H1 (cell line): Measurements from ENCODE around the gene AFF2. TPM values are rescaled to one million over a fixed set of nuclear protein-coding genes. Genes with fewer than 3 reads are reported as not detected.

ENCODE experiments used
- CTCF ChIA-PET: fragments of 300-600 bp; sonication (Branson Sonifier 250); formaldehyde crosslinking; loops from one replicate; lab custom pipeline; 2021; ENCODE audit not compliant: partially characterized antibody; lab: Charles Lee
- POLR2A ChIA-PET: fragments of 300-600 bp; sonication (Branson Sonifier 250); formaldehyde crosslinking; loops from one replicate; lab custom pipeline; 2021; ENCODE audit warnings: inconsistent platforms; ENCODE audit not compliant: partially characterized antibody; lab: Charles Lee
- DNase-seq, 2 experiments: peaks; one replicate each; pipeline versions ENCODE4 v3.0.0 to v3.0.0-alpha.2; 2010 to 2022; ENCODE audit warnings: low spot score in 2 of 2, low read depth in 1 of 2, mixed read lengths in 1 of 2
- FAIRE-seq: peaks from 2 replicates; lab custom pipeline; 2011; peaks lifted over from hg19 to GRCh38; lab: Jason Lieb, UNC
- H2AFZ ChIP-seq: 2 replicates; pipeline ENCODE4 v1.8.1; 2012; ENCODE audit warnings: low read length, inconsistent platforms
- H2AK5ac ChIP-seq: 2 replicates; pipeline ENCODE4 v1.6.1; 2013; ENCODE audit warnings: low read depth, low read length
- H2BK120ac ChIP-seq: replicated peaks from 2 replicates; pipeline ENCODE3; 2013; ENCODE audit warnings: low read depth, low read length, inconsistent platforms
- H2BK12ac ChIP-seq: 2 replicates; pipeline ENCODE4 v1.6.1; 2013; ENCODE audit warnings: low read depth, low read length
- H2BK15ac ChIP-seq: 2 replicates; pipeline ENCODE4 v1.6.1; 2013; ENCODE audit warnings: low read length
- H2BK20ac ChIP-seq: 2 replicates; pipeline ENCODE4 v1.6.1; 2013; ENCODE audit warnings: low read length
- H2BK5ac ChIP-seq: 2 replicates; pipeline ENCODE4 v1.6.1; 2013; ENCODE audit warnings: low read depth, low read length
- H3K14ac ChIP-seq: 2 replicates; pipeline ENCODE4 v1.6.1; 2013; ENCODE audit warnings: inconsistent platforms; ENCODE audit not compliant: insufficient read length
- H3K18ac ChIP-seq: 2 replicates; pipeline ENCODE4 v1.6.1; 2013; ENCODE audit warnings: low read length; ENCODE audit errors: extremely low read depth
- H3K23ac ChIP-seq: 2 replicates; pipeline ENCODE4 v1.6.1; 2013; ENCODE audit warnings: inconsistent platforms; ENCODE audit not compliant: insufficient read length
- H3K23me2 ChIP-seq: 2 replicates; pipeline ENCODE4 v1.6.1; 2013; ENCODE audit warnings: low read depth, low read length
- H3K27ac ChIP-seq: 2 replicates; pipeline ENCODE4 v1.6.1; 2011; ENCODE audit warnings: low read depth, low read length, inconsistent platforms
- H3K27me3 ChIP-seq, 4 experiments: replicated peaks in 1 of 4; 1 replicate in 1 of 4; 2 replicates in 3 of 4; pipeline versions ENCODE4 v1.6.1 to v1.8.1; 2011 to 2013; ENCODE audit warnings: low read length in 3 of 4, mild to moderate bottlenecking in 3 of 4, inconsistent platforms in 2 of 4, mixed read lengths in 2 of 4, moderate library complexity in 1 of 4; ENCODE audit not compliant: control insufficient read depth in 3 of 4, insufficient read depth in 3 of 4; ENCODE audit errors: extremely low read depth in 1 of 4
- H3K36me3 ChIP-seq, 4 experiments: 2 replicates each; pipeline versions ENCODE4 v1.6.1 to v1.8.1; 2011 to 2013; ENCODE audit warnings: mild to moderate bottlenecking in 4 of 4, low read length in 3 of 4, moderate library complexity in 2 of 4, control low read depth in 1 of 4, inconsistent platforms in 1 of 4; ENCODE audit not compliant: insufficient read depth in 4 of 4, control insufficient read depth in 2 of 4
- H3K4ac ChIP-seq: replicated peaks from 2 replicates; pipeline ENCODE3; 2013; ENCODE audit warnings: low read length, low read depth, mixed read lengths, inconsistent platforms; ENCODE audit not compliant: insufficient read length
- H3K4me1 ChIP-seq, 4 experiments: replicated peaks in 1 of 4; 1 replicate in 1 of 4; 2 replicates in 3 of 4; pipeline versions ENCODE4 v1.6.1 to v1.8.1; 2011 to 2013; ENCODE audit warnings: low read length in 3 of 4, inconsistent platforms in 2 of 4, mixed read lengths in 1 of 4; ENCODE audit not compliant: insufficient read depth in 4 of 4, control insufficient read depth in 3 of 4
- H3K4me2 ChIP-seq, 2 experiments: 2 replicates each; pipeline versions ENCODE4 v1.6.1 to v1.8.1; 2011 to 2013; ENCODE audit warnings: low read depth in 2 of 2, low read length in 2 of 2, control low read depth in 1 of 2, inconsistent platforms in 1 of 2, mild to moderate bottlenecking in 1 of 2; ENCODE audit not compliant: insufficient read depth in 1 of 2
- H3K4me3 ChIP-seq, 4 experiments: fragments of 200-600, 300-600 bp in 1 of 4; sonication (generic), shearing (Covaris generic), sonication (Bioruptor Twin) in 1 of 4; 2 replicates each; pipeline versions ENCODE4 v1.5.1 to v1.8.1; 2011 to 2016; ENCODE audit warnings: low read length in 4 of 4, low read depth in 3 of 4, control low read depth in 2 of 4, inconsistent platforms in 2 of 4, mild to moderate bottlenecking in 2 of 4, mixed read lengths in 1 of 4, moderate library complexity in 1 of 4; ENCODE audit not compliant: insufficient read depth in 2 of 4; ENCODE audit errors: extremely low read depth in 1 of 4
- H3K56ac ChIP-seq: replicated peaks from 2 replicates; pipeline ENCODE3; 2013; ENCODE audit warnings: low read depth, mild to moderate bottlenecking, mixed read lengths, low read length, inconsistent platforms; ENCODE audit not compliant: insufficient read length
- H3K79me1 ChIP-seq: 2 replicates; pipeline ENCODE4 v1.6.1; 2013; ENCODE audit warnings: low read depth, low read length, control low read depth
- H3K79me2 ChIP-seq, 2 experiments: 2 replicates each; pipeline versions ENCODE4 v1.6.1 to v1.8.1; 2012 to 2013; ENCODE audit warnings: low read length in 2 of 2, mild to moderate bottlenecking in 2 of 2, inconsistent platforms in 1 of 2; ENCODE audit not compliant: insufficient read depth in 2 of 2, control insufficient read depth in 1 of 2
- H3K9ac ChIP-seq, 4 experiments: replicated peaks in 1 of 4; 1 replicate in 1 of 4; 2 replicates in 3 of 4; pipeline versions ENCODE4 v1.6.1 to v1.8.1; 2011 to 2013; ENCODE audit warnings: low read depth in 3 of 4, low read length in 3 of 4, control low read depth in 2 of 4, mild to moderate bottlenecking in 2 of 4, moderate library complexity in 2 of 4, inconsistent platforms in 1 of 4; ENCODE audit errors: extremely low read depth in 1 of 4
- H3K9me3 ChIP-seq, 2 experiments: 2 replicates each; pipeline versions ENCODE4 v1.6.1 to v1.8.1; 2012 to 2013; ENCODE audit warnings: mild to moderate bottlenecking in 2 of 2, moderate library complexity in 2 of 2, control low read depth in 1 of 2, inconsistent platforms in 1 of 2, low read depth in 1 of 2, low read length in 1 of 2, mixed read lengths in 1 of 2; ENCODE audit not compliant: insufficient read depth in 2 of 2
- H4K20me1 ChIP-seq, 2 experiments: replicated peaks in 1 of 2; 2 replicates each; pipeline versions ENCODE3 to v1.8.1; 2011 to 2013; ENCODE audit warnings: inconsistent platforms in 2 of 2, low read length in 2 of 2, mild to moderate bottlenecking in 1 of 2; ENCODE audit not compliant: insufficient read depth in 2 of 2, control insufficient read depth in 1 of 2
- H4K5ac ChIP-seq: 2 replicates; pipeline ENCODE4 v1.6.1; 2013; ENCODE audit warnings: low read length, low read depth, mixed read lengths, inconsistent platforms; ENCODE audit not compliant: insufficient read length
- H4K8ac ChIP-seq: 2 replicates; pipeline ENCODE4 v1.8.0; 2013; ENCODE audit warnings: mild to moderate bottlenecking, moderate library complexity, low read length, inconsistent platforms; ENCODE audit not compliant: insufficient read depth; ENCODE audit errors: extremely low read depth
- H4K91ac ChIP-seq: replicated peaks from 2 replicates; pipeline ENCODE3; 2013; ENCODE audit warnings: low read length, mixed read lengths, inconsistent platforms; ENCODE audit not compliant: insufficient read length
- BRCA1 ChIP-seq: IDR thresholded peaks from 2 replicates; pipeline ENCODE4 v1.6.1; 2012; ENCODE audit warnings: low read depth, low read length, improper control_type of control experiment
- CHD1 ChIP-seq: IDR thresholded peaks from 2 replicates; pipeline ENCODE4 v1.6.1; 2012; ENCODE audit warnings: low read depth, low read length, improper control_type of control experiment
- EGR1 ChIP-seq: IDR thresholded peaks from 2 replicates; pipeline ENCODE4 v1.6.1; 2011; ENCODE audit warnings: low read depth, low read length, borderline replicate concordance
- GABPA ChIP-seq: IDR thresholded peaks from 2 replicates; pipeline ENCODE4 v1.6.1; 2011; ENCODE audit warnings: mild to moderate bottlenecking, low read length, moderate library complexity, borderline replicate concordance; ENCODE audit not compliant: insufficient read depth
- JUND ChIP-seq: IDR thresholded peaks from 2 replicates; pipeline ENCODE4 v1.6.1; 2011; ENCODE audit warnings: mild to moderate bottlenecking, improper control_type of control experiment, low read length
- KDM4A ChIP-seq: IDR thresholded peaks from one replicate; pipeline ENCODE4 v1.7.1; 2012; ENCODE audit warnings: low read depth, mild to moderate bottlenecking, moderate library complexity, low read length, inconsistent platforms; ENCODE audit not compliant: severe bottlenecking
- KDM5A ChIP-seq: fragments of 200-600 bp; IDR thresholded peaks from 2 replicates; pipeline ENCODE4 v1.7.1; 2012; ENCODE audit warnings: mild to moderate bottlenecking, low read length, inconsistent platforms, mixed read lengths
- RXRA ChIP-seq: IDR thresholded peaks from 2 replicates; pipeline ENCODE4 v1.6.1; 2011; ENCODE audit warnings: low read depth, mild to moderate bottlenecking, low read length, moderate library complexity; ENCODE audit not compliant: insufficient read depth
- SIN3A ChIP-seq, 2 experiments: IDR thresholded peaks in 1 of 2; conservative IDR thresholded peaks in 1 of 2; 2 replicates each; pipeline ENCODE4 v1.6.1; 2011 to 2012; ENCODE audit warnings: low read length in 2 of 2, improper control_type of control experiment in 1 of 2, low read depth in 1 of 2, mild to moderate bottlenecking in 1 of 2
- SIRT6 ChIP-seq: IDR thresholded peaks from one replicate; pipeline ENCODE4 v1.7.1; 2012; ENCODE audit warnings: low read length, inconsistent platforms
- SIX5 ChIP-seq: IDR thresholded peaks from 2 replicates; pipeline ENCODE4 v1.6.1; 2011; ENCODE audit warnings: mild to moderate bottlenecking, low read depth, low read length
- YY1 ChIP-seq: IDR thresholded peaks from 2 replicates; pipeline ENCODE4 v1.6.1; 2011; ENCODE audit warnings: low read depth, mild to moderate bottlenecking, low read length
- ZNF274 ChIP-seq: IDR thresholded peaks from 2 replicates; pipeline ENCODE4 v1.7.0; 2012; ENCODE audit warnings: low read length, borderline replicate concordance; ENCODE audit errors: extremely low read depth
- polyA plus RNA-seq, 7 experiments: library from polyadenylated mRNA; depleted of rRNA in 3 of 7; stranded (reverse) in 5 of 7; unstranded in 2 of 7; fragments of >200 nt in 5 of 7; fragments of 200-250 nt in 2 of 7; gene quantifications; 1 replicate in 5 of 7; 2 replicates in 1 of 7; 4 replicates in 1 of 7; pipeline versions ENCODE4 v1.2.1 to v1.2.3, GENCODE V29; 2011 to 2013; ENCODE audit warnings: missing spikeins in 2 of 7, mixed read lengths in 2 of 7
- total RNA-seq: library from RNA; stranded (reverse); fragmentation: NEBNext Ultra II Directional; extraction: Animal tissue kit (Norgen Biotek cat#: 25700); gene quantifications from 2 replicates; pipeline ENCODE4 v1.2.1, GENCODE V29; 2021

AFF2 gene
- total and polyA plus RNA-seq, 2 of the 8 experiments (the other 6 are each of a cell fraction or from before 2014, with no cell fraction given): 2.0 to 7.3 TPM

- Histone ChIP-seq H3K27me3 (no peaks in the 10 kb centered on the region), H3K36me3 (no peaks in the 10 kb centered on the region), H4K20me1 (no peaks in the 10 kb centered on the region), H3K23me2 (no peaks in the 10 kb centered on the region), H3K9me3 (no peaks in the 10 kb centered on the region), H4K5ac (no peak overlapping the region), H4K8ac (no peak overlapping the region), H3K18ac (no peak overlapping the region), H2AK5ac (no peak overlapping the region), H2BK20ac (no peak overlapping the region), H4K91ac (no peak overlapping the region), H2BK5ac (no peak overlapping the region), H2BK15ac (no peak overlapping the region), H3K4me3 (no peak overlapping the region), H3K4me1 (no peaks in the 10 kb centered on the region), H3K23ac (no peak overlapping the region), H2AFZ (no peak overlapping the region), H3K9ac (no peak overlapping the region), H3K27ac (no peak overlapping the region), H2BK12ac (no peak overlapping the region), H3K4ac (no peak overlapping the region), H3K79me1 (no peaks in the 10 kb centered on the region), H3K14ac (no peak overlapping the region), H3K79me2 (no peaks in the 10 kb centered on the region), H3K4me2 (no peak overlapping the region), H3K56ac (no peak overlapping the region), H2BK120ac (no peak overlapping the region)
- TF ChIP-seq SIN3A (conservative IDR thresholded peaks at IDR 0.05 in 1 of 2, IDR thresholded peaks at IDR 0.05 in 1 of 2; ENCODE audit: low read depth in 1 of 2, low read length in 2 of 2): no peak
- TF ChIP-seq SIRT6: no peak
- TF ChIP-seq JUND: no peak
- no peak for TF ChIP-seq YY1
- TF ChIP-seq EGR1: no peak
- no peak for TF ChIP-seq SIX5
- TF ChIP-seq RXRA: no peak
- TF ChIP-seq GABPA: no peak
- TF ChIP-seq ZNF274: no peak
- TF ChIP-seq CHD1: no peak
- no peak for TF ChIP-seq KDM5A
- TF ChIP-seq KDM4A: no peak
- no peak for TF ChIP-seq BRCA1
- ChIA-PET CTCF (no interaction called here), POLR2A (no interaction called here)
- DNase-seq (no peak), FAIRE-seq (no peak)
These were observed 409.3 kb downstream of the AFF2 start for GRCh38 chrX:148909758-148910157.
